ENCODE data around the gene CLCN7.
"Not testable (repeated sequence)": the region's sequence is repeated elsewhere in the genome, so short reads cannot be mapped to it uniquely, and the experiment has no call there.

The CLCN7 gene

GRCh38 chr16:1488054-1488601, 13.3 kb upstream of the CLCN7 start:
- no peak for DNase-seq (ENCODE audit: low read depth in 2 of 2)

GRCh38 chr16:1487395-1488053, 12.7 kb upstream of the CLCN7 start:
- no peak for DNase-seq (ENCODE audit: low read depth in 2 of 2)

DNA sequence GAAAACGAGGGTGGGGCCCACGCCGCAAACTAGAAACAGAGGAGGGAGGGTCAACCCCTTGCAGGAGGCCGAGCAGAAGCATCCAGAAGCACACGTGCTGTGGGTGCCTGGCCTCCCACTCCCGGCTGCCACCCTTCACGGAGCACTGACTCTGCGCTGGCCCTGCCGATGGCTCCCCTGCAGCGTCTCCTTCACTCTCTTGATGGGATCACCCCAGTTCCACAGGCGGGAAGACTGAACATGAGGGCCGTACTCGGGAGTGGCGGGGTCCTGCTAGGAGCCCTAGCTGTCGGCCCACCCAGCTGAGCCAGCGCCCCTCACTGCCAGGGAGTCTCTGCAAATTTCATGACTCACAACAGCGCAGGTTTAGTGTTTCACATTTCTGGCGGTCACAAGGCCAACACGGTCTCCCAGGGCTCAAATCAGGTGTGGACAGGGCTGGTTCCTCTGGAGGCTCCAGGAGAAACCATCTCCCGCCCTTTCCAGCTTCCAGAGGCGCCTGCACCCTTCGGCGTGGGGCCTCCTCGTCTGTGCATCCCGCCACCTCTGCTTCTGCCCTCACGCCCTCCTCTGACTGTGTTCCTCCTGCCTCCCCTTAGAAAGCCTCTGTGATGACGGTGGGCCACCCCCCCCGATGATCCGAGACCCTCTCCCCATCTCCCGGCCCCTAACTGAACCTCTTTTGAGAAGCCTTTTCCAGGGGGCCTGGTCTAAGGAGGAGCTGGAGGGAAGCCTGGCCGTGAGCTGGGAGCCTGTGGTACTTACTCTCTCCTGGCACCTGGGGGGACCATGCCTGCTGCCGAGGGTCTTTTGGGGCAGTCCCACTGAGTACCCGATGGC, 11.9 kb upstream of the CLCN7 start:
- DNase-seq (ENCODE audit: low read depth in 2 of 2), result no peak

DNA sequence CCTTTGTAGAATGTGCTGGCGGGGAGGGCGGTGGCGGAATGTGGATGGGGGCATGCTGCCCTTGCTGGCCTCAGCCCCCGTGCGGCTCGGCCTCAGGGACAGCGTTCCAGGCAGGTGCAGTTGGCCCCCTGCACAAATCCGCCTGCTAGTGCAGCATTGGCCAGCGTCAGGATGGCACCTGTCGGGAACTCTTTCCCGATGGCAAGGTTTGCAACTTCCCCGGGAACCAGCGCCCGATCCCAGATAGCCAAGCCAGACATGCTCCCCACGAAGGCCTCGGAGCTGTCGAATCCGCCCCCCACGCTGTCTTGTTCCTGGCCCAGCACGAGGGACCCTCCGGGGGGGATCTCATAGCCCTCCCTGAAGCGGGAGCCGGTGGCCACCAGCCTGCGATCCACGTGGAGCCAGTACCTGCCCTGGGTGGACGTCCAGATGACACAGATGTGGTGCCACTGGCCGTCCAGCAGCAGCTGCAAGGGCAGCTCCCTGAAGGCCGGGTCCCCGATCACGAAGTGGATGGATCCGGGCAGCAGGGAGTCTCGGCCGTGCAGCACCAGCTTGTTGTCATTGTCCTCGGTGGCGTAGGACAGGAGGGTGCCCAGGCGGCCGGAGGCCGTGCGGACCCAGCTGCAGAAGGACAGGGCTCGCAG, 11.1 kb upstream of the CLCN7 start:
- DNase-seq (ENCODE audit: low read depth in 2 of 2), result no peak

DNA sequence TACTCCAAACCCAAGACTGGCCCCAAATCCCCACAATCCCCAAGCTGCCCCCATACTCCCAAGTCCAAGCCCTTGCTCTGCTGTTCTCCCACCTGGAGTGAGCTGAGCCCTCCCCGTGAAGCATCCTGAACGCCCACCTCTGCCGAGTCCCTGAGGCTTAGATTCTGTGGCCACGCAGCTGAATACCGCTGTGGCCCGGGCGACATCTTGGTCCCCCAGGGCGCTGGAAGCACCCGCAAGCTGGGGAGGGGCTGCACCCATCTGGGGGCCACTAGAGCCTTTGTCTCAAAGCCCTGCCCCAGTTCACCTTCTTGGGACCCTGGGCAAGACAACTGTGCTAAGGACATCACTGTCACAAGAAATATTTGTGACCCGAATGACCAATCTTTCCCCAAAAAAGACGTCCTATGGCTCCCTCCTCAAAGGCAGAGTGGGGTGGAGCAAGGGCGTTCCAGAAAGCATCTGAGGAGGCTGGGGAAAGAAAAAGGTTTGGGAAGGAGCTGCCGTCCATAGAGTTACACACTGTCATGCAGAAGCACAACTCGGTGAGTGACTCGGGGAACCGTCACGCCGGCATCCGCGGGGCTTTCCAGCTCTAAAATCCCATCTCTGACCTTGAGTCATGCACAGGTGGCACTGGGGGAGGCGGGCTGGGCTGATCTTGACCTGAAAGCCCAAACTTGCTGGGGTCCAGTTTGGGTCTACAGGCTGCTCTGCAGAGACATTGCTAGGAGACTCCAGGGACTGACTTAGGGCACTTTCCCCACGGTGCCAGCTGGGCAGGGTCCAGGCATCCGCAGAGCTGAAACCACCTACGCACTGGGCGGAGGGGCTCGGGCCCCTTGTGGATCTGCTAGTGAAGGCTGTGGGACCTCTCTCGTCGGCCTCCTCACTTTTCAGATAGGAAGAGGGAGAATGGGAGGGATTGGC, 7.3 kb upstream of the CLCN7 start:
- DNase-seq (ENCODE audit: low read depth in 2 of 2), result no peak

DNA sequence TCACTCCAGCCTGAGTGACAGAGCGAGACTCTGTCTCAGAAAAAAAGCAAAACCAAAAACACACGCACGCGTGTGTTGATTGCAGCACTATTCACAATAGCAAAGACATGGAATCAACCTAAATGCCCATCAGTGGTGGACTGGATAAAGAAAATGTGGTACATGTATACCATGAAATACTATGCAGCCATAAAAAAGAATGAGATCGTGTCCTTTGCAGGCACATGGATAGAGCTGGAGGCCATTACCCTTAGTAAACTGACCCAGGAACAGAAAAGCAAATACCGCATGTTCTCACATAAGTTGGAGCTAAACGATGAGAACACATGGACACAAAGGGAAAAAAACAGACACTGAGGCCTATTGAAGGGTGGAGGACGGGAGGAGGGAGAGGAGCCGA, 4.1 kb upstream of the CLCN7 start:
- DNase-seq (ENCODE audit: low read depth in 2 of 2), result not testable (repeated sequence)

DNA sequence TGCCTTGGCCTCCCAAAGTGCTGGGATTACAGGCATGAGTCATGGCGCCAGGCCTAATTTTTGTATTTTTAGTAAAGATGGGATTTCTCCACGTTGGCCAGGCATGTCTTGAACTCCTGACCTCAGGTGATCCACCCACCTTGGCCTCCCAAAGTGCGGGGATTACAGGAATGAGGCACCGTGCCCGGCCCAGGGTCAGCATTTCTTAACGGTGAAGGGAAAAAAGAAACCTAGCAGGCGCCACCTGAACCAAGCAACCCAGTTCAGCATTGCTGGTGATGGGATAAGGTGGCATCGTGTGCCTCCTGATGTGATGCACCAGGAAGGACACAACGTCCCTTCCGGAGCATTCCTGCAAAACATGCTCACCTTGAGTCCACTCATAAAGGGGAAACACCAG, 2.2 kb upstream of the CLCN7 start:
- no peak for DNase-seq (ENCODE audit: low read depth in 2 of 2)

DNA sequence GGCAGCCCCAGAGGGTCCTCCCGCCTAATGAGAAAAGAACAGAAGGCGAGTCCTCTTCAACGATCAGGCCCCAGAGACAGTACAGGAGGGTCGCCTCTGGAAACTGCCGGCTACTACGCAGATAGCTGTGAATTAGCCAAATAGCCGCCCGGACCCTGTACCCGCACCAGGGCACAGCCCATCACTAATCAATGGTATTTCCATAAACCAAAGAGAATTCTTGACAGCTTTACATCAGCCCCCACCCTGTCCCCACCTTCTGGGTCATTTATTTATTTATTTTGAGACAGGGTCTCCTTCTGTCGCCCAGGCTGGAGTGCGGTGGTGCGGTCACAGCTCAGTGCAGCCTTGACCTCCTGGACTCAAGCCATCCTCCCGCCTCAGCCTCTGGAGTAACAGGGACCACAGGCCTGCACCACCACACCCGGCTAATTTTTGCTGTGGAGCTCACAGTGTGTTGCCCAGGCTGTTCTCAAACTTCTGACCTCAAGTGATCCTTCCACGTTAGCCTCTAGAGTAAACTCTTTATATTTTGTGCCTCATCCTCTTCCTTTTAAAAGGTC, 805 bp upstream of the CLCN7 start:
- DNase-seq (ENCODE audit: low read depth in 2 of 2), result no peak

- DNase-seq (ENCODE audit: low read depth in 2 of 2), result no peak
Observed at GRCh38 chr16:1474082-1474795, 589 bp downstream of the CLCN7 start.

GRCh38 chr16:1472974-1473373, 1.9 kb downstream of the CLCN7 start:
- no peak for DNase-seq (ENCODE audit: low read depth in 2 of 2)

GRCh38 chr16:1471569-1472194, 3.1 kb downstream of the CLCN7 start:
- DNase-seq (ENCODE audit: low read depth in 2 of 2), result no peak

DNA sequence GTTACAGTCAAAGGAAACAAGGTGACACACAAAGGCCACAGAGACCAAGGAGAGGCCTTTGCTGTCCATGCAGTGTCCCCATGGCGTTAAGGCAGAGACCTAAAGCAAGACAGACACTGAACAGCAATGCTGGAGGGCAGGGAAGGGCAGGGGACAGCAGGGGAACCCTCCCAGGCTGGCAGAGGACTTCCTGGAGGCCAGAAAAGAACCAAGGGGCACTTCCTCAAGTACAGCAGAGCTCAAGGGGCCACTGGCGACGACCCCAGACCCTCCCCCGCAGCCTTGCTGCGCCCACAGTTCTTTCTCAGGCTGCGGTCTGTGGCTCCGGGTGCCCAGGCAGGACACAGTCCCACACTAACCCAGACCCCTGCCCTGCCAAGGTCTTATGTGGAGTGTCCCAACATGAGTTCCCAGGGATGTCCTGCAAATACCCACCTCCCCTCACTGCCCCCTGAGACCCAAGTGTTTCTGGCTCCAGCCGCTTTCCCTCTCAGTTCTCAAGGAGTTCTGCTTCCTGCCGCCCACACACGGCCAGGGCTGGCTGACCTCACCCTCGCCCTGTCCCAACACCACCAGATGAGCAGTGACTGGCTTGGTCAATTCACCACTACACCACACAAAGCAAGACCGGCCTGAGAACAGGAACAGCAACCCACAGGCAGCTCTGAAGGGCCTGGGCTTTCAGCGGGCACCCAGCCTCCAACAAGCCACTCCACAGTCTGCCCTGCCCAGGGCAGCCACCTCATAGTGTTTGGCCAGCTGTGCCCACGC, 4.2 kb downstream of the CLCN7 start:
- DNase-seq (ENCODE audit: low read depth in 2 of 2), result no peak

DNA sequence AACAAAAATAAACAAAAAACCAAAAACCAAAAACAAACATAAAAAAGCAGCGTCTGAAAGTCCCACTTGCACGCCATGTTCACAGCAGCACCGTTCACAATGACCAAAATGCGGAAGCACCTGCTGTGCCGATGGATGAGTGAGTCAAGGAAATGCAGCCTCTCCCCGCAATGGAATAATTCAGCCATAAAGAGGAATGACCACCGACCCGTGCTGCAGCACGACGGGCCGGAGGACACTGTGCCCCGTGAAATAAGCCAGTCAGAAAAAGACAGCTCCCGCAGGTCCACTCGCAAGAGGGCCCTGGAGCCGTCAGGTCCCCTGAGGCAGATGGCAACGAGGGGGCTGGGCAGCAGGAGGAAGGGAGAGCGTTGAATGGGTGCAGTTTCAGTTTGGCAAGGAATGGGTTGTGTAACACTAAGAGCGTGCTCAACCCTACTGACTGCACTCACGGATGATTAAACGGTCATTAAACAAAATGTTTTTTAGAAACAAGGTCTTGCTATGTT, 5.1 kb downstream of the CLCN7 start:
- DNase-seq (ENCODE audit: low read depth in 2 of 2), result no peak

DNA sequence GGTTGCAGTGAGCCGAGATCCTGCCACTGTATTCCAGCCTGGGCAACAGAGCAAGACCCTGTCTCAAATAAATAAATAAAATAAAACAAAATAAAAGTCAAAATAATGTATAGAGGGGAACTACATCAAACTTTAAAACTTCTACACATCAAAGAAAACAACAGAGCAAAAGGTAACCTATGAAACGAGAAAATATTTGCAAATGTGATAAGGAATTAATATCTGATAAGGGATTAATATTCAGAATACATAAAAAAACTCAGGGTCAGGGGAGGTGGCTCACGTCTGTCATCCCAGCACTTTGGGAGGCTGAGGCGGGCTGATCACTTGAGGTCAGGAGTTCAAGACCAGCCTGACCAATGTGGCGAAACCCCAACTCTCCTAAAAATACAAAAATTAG, 5.7 kb downstream of the CLCN7 start:
- not testable (repeated sequence) for DNase-seq (ENCODE audit: low read depth in 2 of 2)

DNA sequence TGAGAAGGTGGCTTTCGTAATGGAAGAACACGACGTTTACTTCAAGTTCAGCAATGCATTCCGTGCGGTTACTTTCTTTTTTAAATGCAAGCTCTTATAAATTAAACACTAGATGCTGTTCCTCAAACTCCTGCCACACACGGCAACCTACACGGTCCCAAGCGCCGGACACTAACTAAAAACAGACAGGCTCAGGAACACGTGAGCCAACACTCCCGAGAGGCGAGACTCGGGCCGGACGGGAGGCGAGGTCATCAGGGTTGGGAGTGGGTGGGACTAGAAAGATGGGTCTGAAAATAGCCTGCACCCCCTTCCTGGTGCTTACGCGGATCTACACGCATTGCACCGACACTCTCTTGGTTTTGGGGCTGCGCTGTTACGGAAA, 6.4 kb downstream of the CLCN7 start:
- DNase-seq (ENCODE audit: low read depth in 2 of 2), result no peak

- no peak for DNase-seq (ENCODE audit: low read depth in 2 of 2)
Observed at GRCh38 chr16:1466968-1467521, 7.8 kb downstream of the CLCN7 start.

GRCh38 chr16:1466054-1466453, 8.8 kb downstream of the CLCN7 start:
- no peak for DNase-seq (ENCODE audit: low read depth in 2 of 2)

DNA sequence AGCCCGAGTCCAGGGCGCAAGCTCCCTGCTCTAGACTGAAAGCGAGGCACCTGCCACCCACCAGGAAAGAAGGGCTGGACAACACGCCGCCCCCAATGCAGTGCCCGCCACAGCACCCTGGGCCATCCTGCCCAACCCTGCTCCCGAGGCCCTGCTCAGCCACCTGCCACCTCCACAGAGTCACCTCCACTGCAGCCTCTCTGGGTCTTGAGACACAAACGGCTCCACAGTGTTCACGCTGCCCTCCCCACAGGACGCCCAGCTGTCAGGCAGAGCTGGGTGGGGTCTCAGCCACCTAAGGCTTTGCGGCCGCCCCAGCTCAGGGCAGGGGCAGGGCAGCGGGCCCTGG, 9.3 kb downstream of the CLCN7 start:
- no peak for DNase-seq (ENCODE audit: low read depth in 2 of 2)
